WTC11 (cell line): ENCODE results near the gene HPSE. TPM values are rescaled to one million over a fixed set of nuclear protein-coding genes. Genes with fewer than 3 reads are reported as not detected.

Experiments used
- ATAC-seq: fragments of 200-7000 bp; cut with Tn5 transposase; 2 replicates; pipeline ENCODE4 v1.10.0; 2021; ENCODE audit warnings: mild to moderate bottlenecking, moderate library complexity
- CTCF ChIA-PET: fragments of 300-600 bp; sonication (Branson Sonifier 250); formaldehyde crosslinking; loops from one replicate; lab custom pipeline; 2021; ENCODE audit warnings: antibody characterized with exemption; lab: Charles Lee
- POLR2A ChIA-PET: fragments of 350-600 bp; sonication (Branson Sonifier 250); formaldehyde crosslinking; loops from one replicate; lab custom pipeline; 2021; ENCODE audit warnings: antibody characterized with exemption; lab: Charles Lee
- DNase-seq: peaks from one replicate; pipeline ENCODE4 v3.0.0; 2021; ENCODE audit warnings: low spot score
- H3K27ac Mint-ChIP-seq: 2 replicates; pipeline ENCODE4 v1.8.0; 2021; ENCODE audit warnings: mixed read lengths
- H3K27me3 Mint-ChIP-seq: 2 replicates; pipeline ENCODE4 v1.8.0; 2021; ENCODE audit warnings: low read depth, mild to moderate bottlenecking, moderate library complexity, mixed read lengths
- H3K36me3 Mint-ChIP-seq: 2 replicates; pipeline ENCODE4 v1.8.0; 2021; ENCODE audit warnings: mixed read lengths
- H3K4me1 Mint-ChIP-seq: 2 replicates; pipeline ENCODE4 v1.8.0; 2022; ENCODE audit warnings: mixed read lengths
- H3K4me3 Mint-ChIP-seq: 2 replicates; pipeline ENCODE4 v1.8.0; 2021; ENCODE audit warnings: mild to moderate bottlenecking, moderate library complexity, mixed read lengths
- H3K9me3 Mint-ChIP-seq: 2 replicates; pipeline ENCODE4 v1.8.0; 2021; ENCODE audit warnings: mixed read lengths
- ATF1 ChIP-seq: sonication (generic); formaldehyde crosslinking; IDR thresholded peaks from 2 replicates; pipeline ENCODE4 v1.8.1; 2023; ENCODE audit warnings: mild to moderate bottlenecking, moderate library complexity, missing genetic modification reagents
- CREB1 ChIP-seq: sonication (generic); formaldehyde crosslinking; IDR thresholded peaks from 2 replicates; pipeline ENCODE4 v1.8.0; 2023; ENCODE audit warnings: mild to moderate bottlenecking, missing genetic modification reagents
- JAZF1 ChIP-seq: fragments of 250-450 bp; sonication (Bioruptor Pico); IDR thresholded peaks from 2 replicates; pipeline ENCODE4 v1.9.0; 2021; ENCODE audit warnings: moderate library complexity, mild to moderate bottlenecking, inconsistent platforms
- MYBL2 ChIP-seq: sonication (generic); formaldehyde crosslinking; IDR thresholded peaks from 2 replicates; pipeline ENCODE4 v1.8.1; 2023; ENCODE audit warnings: mild to moderate bottlenecking, moderate library complexity, missing genetic modification reagents
- NR2C2 ChIP-seq: sonication (generic); formaldehyde crosslinking; IDR thresholded peaks from 2 replicates; pipeline ENCODE4 v1.8.0; 2022; ENCODE audit warnings: mild to moderate bottlenecking, missing genetic modification reagents
- RORB ChIP-seq: fragments of 250-450 bp; sonication (Bioruptor Pico); IDR thresholded peaks from 2 replicates; pipeline ENCODE4 v1.9.0; 2021; ENCODE audit warnings: mild to moderate bottlenecking
- SOX15 ChIP-seq: fragments of 250-450 bp; sonication (Bioruptor Pico); IDR thresholded peaks from 2 replicates; pipeline ENCODE4 v1.9.0; 2021; ENCODE audit warnings: mild to moderate bottlenecking
- TCF7 ChIP-seq: sonication (generic); formaldehyde crosslinking; IDR thresholded peaks from 2 replicates; pipeline ENCODE4 v1.8.0; 2022; ENCODE audit warnings: mild to moderate bottlenecking, low read depth, missing genetic modification reagents, moderate library complexity
- TP53 ChIP-seq: sonication (generic); formaldehyde crosslinking; IDR thresholded peaks from 2 replicates; pipeline ENCODE4 v1.8.1; 2023; ENCODE audit warnings: mild to moderate bottlenecking, missing genetic modification reagents
- total RNA-seq: library from RNA; stranded (reverse); gene quantifications from 3 replicates; pipeline ENCODE4 v1.2.3, GENCODE V29; 2021
- TF ChIP-seq, protein P1 (sequence below): sonication (generic); formaldehyde crosslinking; IDR thresholded peaks from 2 replicates; pipeline ENCODE4 v1.8.0; 2022; ENCODE audit warnings: missing genetic modification reagents
- TF ChIP-seq, protein P2 (sequence below): sonication (generic); formaldehyde crosslinking; IDR thresholded peaks from 2 replicates; pipeline ENCODE4 v1.8.1; 2023; ENCODE audit warnings: mild to moderate bottlenecking, missing genetic modification reagents
- TF ChIP-seq, protein P3 (sequence below): fragments of 200-600 bp; IDR thresholded peaks from 2 replicates; pipeline ENCODE4 v1.8.0; 2022; ENCODE audit warnings: antibody characterized with exemption
- TF ChIP-seq, protein P4 (sequence below): sonication (generic); formaldehyde crosslinking; IDR thresholded peaks from 2 replicates; pipeline ENCODE4 v1.8.1; 2022; ENCODE audit warnings: mild to moderate bottlenecking, moderate library complexity, missing genetic modification reagents

HPSE gene
- total RNA-seq, 1 experiment from 2014 or later = 3.0 TPM

DNA sequence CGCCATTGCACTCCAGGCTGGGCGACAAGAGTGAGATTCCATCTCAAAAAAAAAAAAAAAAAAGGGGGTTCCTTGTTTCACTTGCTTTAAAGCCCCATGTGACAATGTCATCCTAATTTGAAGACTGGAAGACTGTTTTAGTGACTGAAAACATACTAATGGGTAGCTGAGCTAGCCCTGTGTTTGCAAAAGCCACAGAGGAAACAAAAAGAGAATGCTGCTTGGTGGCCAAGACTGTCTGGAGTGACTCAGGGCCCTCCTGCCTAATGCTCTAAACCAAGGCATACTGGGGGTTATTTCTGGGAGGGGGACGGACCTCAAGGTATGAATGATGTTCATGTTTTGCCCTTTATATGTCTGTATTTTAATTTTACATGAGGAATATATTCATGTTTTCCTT, 16.0 kb downstream of the HPSE start:
- POLR2A ChIA-PET = no interaction called here
- H3K9me3 Mint-ChIP-seq = no peaks in the 10 kb centered on the region
- H3K4me3 Mint-ChIP-seq = no peak overlapping the region
- TF ChIP-seq CREB1 (CRISPR knock-in tag) (no peak), TCF7 (CRISPR knock-in tag) (no peak), JAZF1 (CRISPR knock-in tag) (no peak), NR2C2 (no peak), SOX15 (CRISPR knock-in tag) (no peak), MYBL2 (CRISPR knock-in tag) (no peak), RORB (no peak), ATF1 (CRISPR knock-in tag) (no peak), TP53 (CRISPR knock-in tag) (no peak)
- TF ChIP-seq, protein P1, sequence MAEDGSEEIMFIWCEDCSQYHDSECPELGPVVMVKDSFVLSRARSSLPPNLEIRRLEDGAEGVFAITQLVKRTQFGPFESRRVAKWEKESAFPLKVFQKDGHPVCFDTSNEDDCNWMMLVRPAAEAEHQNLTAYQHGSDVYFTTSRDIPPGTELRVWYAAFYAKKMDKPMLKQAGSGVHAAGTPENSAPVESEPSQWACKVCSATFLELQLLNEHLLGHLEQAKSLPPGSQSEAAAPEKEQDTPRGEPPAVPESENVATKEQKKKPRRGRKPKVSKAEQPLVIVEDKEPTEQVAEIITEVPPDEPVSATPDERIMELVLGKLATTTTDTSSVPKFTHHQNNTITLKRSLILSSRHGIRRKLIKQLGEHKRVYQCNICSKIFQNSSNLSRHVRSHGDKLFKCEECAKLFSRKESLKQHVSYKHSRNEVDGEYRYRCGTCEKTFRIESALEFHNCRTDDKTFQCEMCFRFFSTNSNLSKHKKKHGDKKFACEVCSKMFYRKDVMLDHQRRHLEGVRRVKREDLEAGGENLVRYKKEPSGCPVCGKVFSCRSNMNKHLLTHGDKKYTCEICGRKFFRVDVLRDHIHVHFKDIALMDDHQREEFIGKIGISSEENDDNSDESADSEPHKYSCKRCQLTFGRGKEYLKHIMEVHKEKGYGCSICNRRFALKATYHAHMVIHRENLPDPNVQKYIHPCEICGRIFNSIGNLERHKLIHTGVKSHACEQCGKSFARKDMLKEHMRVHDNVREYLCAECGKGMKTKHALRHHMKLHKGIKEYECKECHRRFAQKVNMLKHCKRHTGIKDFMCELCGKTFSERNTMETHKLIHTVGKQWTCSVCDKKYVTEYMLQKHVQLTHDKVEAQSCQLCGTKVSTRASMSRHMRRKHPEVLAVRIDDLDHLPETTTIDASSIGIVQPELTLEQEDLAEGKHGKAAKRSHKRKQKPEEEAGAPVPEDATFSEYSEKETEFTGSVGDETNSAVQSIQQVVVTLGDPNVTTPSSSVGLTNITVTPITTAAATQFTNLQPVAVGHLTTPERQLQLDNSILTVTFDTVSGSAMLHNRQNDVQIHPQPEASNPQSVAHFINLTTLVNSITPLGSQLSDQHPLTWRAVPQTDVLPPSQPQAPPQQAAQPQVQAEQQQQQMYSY (CRISPR knock-in tag) = no peak
- TF ChIP-seq, protein P2, sequence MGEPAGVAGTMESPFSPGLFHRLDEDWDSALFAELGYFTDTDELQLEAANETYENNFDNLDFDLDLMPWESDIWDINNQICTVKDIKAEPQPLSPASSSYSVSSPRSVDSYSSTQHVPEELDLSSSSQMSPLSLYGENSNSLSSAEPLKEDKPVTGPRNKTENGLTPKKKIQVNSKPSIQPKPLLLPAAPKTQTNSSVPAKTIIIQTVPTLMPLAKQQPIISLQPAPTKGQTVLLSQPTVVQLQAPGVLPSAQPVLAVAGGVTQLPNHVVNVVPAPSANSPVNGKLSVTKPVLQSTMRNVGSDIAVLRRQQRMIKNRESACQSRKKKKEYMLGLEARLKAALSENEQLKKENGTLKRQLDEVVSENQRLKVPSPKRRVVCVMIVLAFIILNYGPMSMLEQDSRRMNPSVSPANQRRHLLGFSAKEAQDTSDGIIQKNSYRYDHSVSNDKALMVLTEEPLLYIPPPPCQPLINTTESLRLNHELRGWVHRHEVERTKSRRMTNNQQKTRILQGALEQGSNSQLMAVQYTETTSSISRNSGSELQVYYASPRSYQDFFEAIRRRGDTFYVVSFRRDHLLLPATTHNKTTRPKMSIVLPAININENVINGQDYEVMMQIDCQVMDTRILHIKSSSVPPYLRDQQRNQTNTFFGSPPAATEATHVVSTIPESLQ (CRISPR knock-in tag) = no peak
- TF ChIP-seq, protein P3, sequence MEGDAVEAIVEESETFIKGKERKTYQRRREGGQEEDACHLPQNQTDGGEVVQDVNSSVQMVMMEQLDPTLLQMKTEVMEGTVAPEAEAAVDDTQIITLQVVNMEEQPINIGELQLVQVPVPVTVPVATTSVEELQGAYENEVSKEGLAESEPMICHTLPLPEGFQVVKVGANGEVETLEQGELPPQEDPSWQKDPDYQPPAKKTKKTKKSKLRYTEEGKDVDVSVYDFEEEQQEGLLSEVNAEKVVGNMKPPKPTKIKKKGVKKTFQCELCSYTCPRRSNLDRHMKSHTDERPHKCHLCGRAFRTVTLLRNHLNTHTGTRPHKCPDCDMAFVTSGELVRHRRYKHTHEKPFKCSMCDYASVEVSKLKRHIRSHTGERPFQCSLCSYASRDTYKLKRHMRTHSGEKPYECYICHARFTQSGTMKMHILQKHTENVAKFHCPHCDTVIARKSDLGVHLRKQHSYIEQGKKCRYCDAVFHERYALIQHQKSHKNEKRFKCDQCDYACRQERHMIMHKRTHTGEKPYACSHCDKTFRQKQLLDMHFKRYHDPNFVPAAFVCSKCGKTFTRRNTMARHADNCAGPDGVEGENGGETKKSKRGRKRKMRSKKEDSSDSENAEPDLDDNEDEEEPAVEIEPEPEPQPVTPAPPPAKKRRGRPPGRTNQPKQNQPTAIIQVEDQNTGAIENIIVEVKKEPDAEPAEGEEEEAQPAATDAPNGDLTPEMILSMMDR = no peak
- TF ChIP-seq, protein P4, sequence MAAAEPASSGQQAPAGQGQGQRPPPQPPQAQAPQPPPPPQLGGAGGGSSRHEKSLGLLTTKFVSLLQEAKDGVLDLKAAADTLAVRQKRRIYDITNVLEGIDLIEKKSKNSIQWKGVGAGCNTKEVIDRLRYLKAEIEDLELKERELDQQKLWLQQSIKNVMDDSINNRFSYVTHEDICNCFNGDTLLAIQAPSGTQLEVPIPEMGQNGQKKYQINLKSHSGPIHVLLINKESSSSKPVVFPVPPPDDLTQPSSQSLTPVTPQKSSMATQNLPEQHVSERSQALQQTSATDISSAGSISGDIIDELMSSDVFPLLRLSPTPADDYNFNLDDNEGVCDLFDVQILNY = no peak
- H3K27ac Mint-ChIP-seq = no peak overlapping the region
- no peaks in the 10 kb centered on the region for H3K4me1 Mint-ChIP-seq
- H3K27me3 Mint-ChIP-seq = no peaks in the 10 kb centered on the region; the same call in 1 of the 2 replicates
- CTCF ChIA-PET = no interaction called here
- DNase-seq = no peak
- H3K36me3 Mint-ChIP-seq = no peaks in the 10 kb centered on the region
- no peak for ATAC-seq

DNA sequence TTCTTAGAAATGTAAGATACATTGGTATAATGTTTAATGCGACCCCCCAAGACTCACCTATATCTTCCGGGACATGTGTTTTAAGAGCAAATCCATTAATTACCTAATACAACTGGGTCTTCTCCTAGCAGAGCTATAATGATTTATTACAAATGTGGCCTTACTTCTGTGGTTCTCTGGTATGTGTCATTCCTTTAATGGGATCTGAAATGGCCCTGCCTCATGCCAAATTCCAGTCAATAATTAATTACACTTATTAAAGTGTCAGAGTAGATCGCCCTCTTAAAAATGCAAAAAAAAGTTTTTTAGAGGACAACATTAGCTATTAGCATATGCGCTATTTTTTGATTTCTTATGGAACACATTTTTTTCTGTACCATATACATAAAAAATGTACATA, 17.0 kb downstream of the HPSE start:
- TF ChIP-seq, protein P2 (CRISPR knock-in tag) = no peak
- TF ChIP-seq, all 79 proteins: peak for 0
- Mint-ChIP-seq H3K27ac (no peak overlapping the region), H3K27me3 (no peaks in the 10 kb centered on the region; the same call in 1 of the 2 replicates), H3K36me3 (no peaks in the 10 kb centered on the region), H3K9me3 (no peaks in the 10 kb centered on the region), H3K4me1 (no peaks in the 10 kb centered on the region), H3K4me3 (no peak overlapping the region)
- no peak for DNase-seq
- ATAC-seq = no peak
- POLR2A ChIA-PET = no interaction called here
- CTCF ChIA-PET = no interaction called here
